HFF-Myc (cell line): ENCODE data around the gene ADARB2.

ENCODE experiments used
- DNase-seq: peaks from one replicate; pipeline ENCODE4 v3.0.0-alpha.2; 2011; ENCODE audit warnings: low read depth; ENCODE audit errors: extremely low read depth
- H3K4me3 ChIP-seq: replicated peaks from 2 replicates; pipeline ENCODE4 v1.5.1; 2011; ENCODE audit warnings: low read depth, mild to moderate bottlenecking, control low read depth, low read length
- CTCF ChIP-seq: IDR thresholded peaks from 2 replicates; pipeline ENCODE4 v1.5.1; 2012; ENCODE audit warnings: mild to moderate bottlenecking, low read depth, low read length, control low read depth; ENCODE audit errors: missing control alignments

Gene ADARB2

GRCh38 chr10:1451941-1452340 lies 285.4 kb downstream of the ADARB2 start:
- H3K4me3 ChIP-seq: no peak overlapping the region
- TF ChIP-seq CTCF: no peak
- DNase-seq: no peak

- H3K4me3 ChIP-seq: no peak overlapping the region
- DNase-seq: no peak
- no peak for TF ChIP-seq CTCF
Observed at GRCh38 chr10:1451362-1451888, 285.9 kb downstream of the ADARB2 start.

- TF ChIP-seq CTCF: no peak
- H3K4me3 ChIP-seq: no peak overlapping the region
- DNase-seq: no peak
Observed at GRCh38 chr10:1449572-1450205, 287.6 kb downstream of the ADARB2 start.

- TF ChIP-seq CTCF: no peak
Observed at GRCh38 chr10:1449021-1449420, 288.3 kb downstream of the ADARB2 start.

GRCh38 chr10:1448252-1448930 lies 288.9 kb downstream of the ADARB2 start:
- no peak for DNase-seq
- TF ChIP-seq CTCF: no peak

More at GRCh38 chr10:1449021-1449420, 288.3 kb downstream of the ADARB2 start:
- no peak overlapping the region for H3K4me3 ChIP-seq
- DNase-seq: no peak

GRCh38 chr10:1444826-1445225 lies 292.5 kb downstream of the ADARB2 start:
- no peak for TF ChIP-seq CTCF
- H3K4me3 ChIP-seq: no peak overlapping the region
- DNase-seq: no peak

More at GRCh38 chr10:1448252-1448930, 288.9 kb downstream of the ADARB2 start:
- H3K4me3 ChIP-seq: no peak overlapping the region

- no peak for DNase-seq
- H3K4me3 ChIP-seq: no peak overlapping the region
- TF ChIP-seq CTCF: no peak
Observed at GRCh38 chr10:1440897-1441296, 296.4 kb downstream of the ADARB2 start.
